ENCODE data around the gene PCDHGA4. TPM values are rescaled to one million over a fixed set of nuclear protein-coding genes. Genes with fewer than 3 reads are reported as not detected.
"Not testable (repeated sequence)": the region's sequence is repeated elsewhere in the genome, so short reads cannot be mapped to it uniquely, and the experiment has no call there.

PCDHGA4 gene
- total RNA-seq, result 1 to 10 TPM in 2 of 3 donors, under 1 TPM in 1; 0.90 to 4.6 (median 1.2) TPM
- long read RNA-seq, donor 1, result 0 reads
- long read RNA-seq, donor 2, result 0 reads

DNA sequence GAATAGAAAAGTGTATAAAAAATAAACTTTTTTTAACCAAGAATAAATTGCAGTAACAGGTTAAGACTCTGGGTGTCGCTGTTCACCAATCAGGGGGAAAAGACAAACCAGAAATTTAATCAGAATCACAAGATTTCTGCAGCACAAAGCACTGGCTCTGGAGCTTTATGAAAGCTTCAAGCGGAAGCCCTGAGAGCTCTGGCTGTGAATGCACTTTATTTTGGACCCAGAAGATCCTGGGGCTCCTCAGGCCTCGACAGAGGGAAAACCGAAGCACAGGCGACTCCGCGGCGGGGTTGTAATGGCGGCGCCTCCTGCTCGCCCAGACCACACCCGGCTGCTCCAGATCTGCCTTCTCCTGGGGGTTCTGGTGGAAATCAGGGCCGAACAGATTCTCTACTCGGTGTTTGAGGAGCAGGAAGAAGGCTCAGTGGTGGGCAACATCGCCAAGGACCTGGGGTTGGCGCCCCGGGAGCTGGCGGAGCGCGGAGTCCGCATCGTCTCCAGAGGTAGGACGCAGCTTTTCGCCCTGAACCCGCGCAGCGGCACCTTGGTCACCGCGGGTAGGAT lies at the start of gene PCDHGA4:
PCDHGA4 (plus strand) TSS at position 122 of the 570 bp plus-strand sequence; CDS start at position 209, 87 bp downstream.
- Histone ChIP-seq H3K4me3 (no peak within 1 kb of the TSS), H3K9me3 (peaks cover 41% of the 10 kb centered on the region), H3K36me3 (ENCODE audit: low read depth) (no peaks in the 10 kb centered on the region), H3K4me1 (ENCODE audit: low read depth) (no peaks in the 10 kb centered on the region)
- DNase-seq (no peak), ATAC-seq (no peak)
- no peak for TF ChIP-seq CTCF (IDR thresholded peaks at IDR 0.05)
- intact Hi-C loops (cut with DNase I, micrococcal nuclease), result no loop called here

GRCh38 chr5:141306630-141307029 lies 48.2 kb upstream of the PCDHGA4 start:
- Histone ChIP-seq H3K4me3 (no peak overlapping the region), H3K36me3 (ENCODE audit: low read depth) (no peaks in the 10 kb centered on the region), H3K4me1 (ENCODE audit: low read depth) (no peaks in the 10 kb centered on the region), H3K9me3 (peaks cover 100% of the 10 kb centered on the region)
- ATAC-seq, result no peak
- intact Hi-C loops (cut with DNase I, micrococcal nuclease), result no loop called here
- no peak for DNase-seq
- no peak for TF ChIP-seq CTCF (IDR thresholded peaks at IDR 0.05)

GRCh38 chr5:141313711-141314110 lies 41.1 kb upstream of the PCDHGA4 start:
- Histone ChIP-seq H3K36me3 (ENCODE audit: low read depth) (no peaks in the 10 kb centered on the region), H3K4me3 (no peak overlapping the region), H3K4me1 (ENCODE audit: low read depth) (no peaks in the 10 kb centered on the region), H3K9me3 (peaks cover 100% of the 10 kb centered on the region)
- DNase-seq (no peak), ATAC-seq (no peak)
- no peak for TF ChIP-seq CTCF (IDR thresholded peaks at IDR 0.05)
- intact Hi-C loops (cut with DNase I, micrococcal nuclease), result no loop called here

- H3K9me3 ChIP-seq, result peaks cover 88% of the 10 kb centered on the region
- intact Hi-C loops (cut with DNase I, micrococcal nuclease); H3K4me1 ChIP-seq (ENCODE audit: low read depth); H3K4me3 ChIP-seq; DNase-seq; H3K36me3 ChIP-seq (ENCODE audit: low read depth); ATAC-seq: not testable (repeated sequence)
Observed at GRCh38 chr5:141316963-141317362, 37.9 kb upstream of the PCDHGA4 start.

- Histone ChIP-seq H3K4me3 (no peak overlapping the region), H3K36me3 (ENCODE audit: low read depth) (no peaks in the 10 kb centered on the region), H3K4me1 (ENCODE audit: low read depth) (no peaks in the 10 kb centered on the region), H3K9me3 (peaks cover 73% of the 10 kb centered on the region)
- TF ChIP-seq CTCF (IDR thresholded peaks at IDR 0.05), result no peak
- DNase-seq (no peak), ATAC-seq (no peak)
- intact Hi-C loops (cut with DNase I, micrococcal nuclease), result no loop called here
Observed at GRCh38 chr5:141319202-141319601, 35.6 kb upstream of the PCDHGA4 start.

DNA sequence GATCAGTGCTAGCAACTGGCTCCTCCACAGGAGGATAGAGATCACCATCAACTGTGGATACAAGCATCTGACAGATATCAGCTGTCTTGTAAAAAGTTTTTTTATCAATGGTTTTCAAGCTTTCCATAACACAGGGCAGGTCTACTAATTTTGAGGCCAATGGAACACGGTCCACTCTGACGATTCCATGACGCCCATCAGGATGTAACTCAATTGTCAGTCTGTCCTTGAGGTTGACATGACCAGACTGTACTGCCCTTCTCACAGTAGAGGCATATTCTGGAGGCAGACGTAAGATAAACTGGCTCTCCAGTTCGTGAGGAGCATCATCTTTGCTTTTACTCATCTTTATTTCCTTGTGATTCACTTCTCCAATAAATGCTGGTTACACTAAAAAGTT lies 35.1 kb upstream of the PCDHGA4 start:
- no peaks in the 10 kb centered on the region for H3K4me1 ChIP-seq (ENCODE audit: low read depth)
- no peaks in the 10 kb centered on the region for H3K36me3 ChIP-seq (ENCODE audit: low read depth)
- no peak for DNase-seq
- no peak overlapping the region for H3K4me3 ChIP-seq
- peaks cover 68% of the 10 kb centered on the region for H3K9me3 ChIP-seq
- ATAC-seq, result no peak
- intact Hi-C loops (cut with DNase I, micrococcal nuclease), result loop anchor here in 1 of 2 donors (10.0 kb wide), 1 partner anchor 245 kb away; no protein-coding TSS in a partner anchor
- no peak for TF ChIP-seq CTCF (IDR thresholded peaks at IDR 0.05)
